ENCODE results near the gene BEGAIN.
A peak's percentile ranks its signal among the peaks of the same experiment; 100 is the strongest.

Gene BEGAIN

GRCh38 chr14:100580316-100581227 lies 6.6 kb downstream of the BEGAIN start:
- no peak for DNase-seq

DNA sequence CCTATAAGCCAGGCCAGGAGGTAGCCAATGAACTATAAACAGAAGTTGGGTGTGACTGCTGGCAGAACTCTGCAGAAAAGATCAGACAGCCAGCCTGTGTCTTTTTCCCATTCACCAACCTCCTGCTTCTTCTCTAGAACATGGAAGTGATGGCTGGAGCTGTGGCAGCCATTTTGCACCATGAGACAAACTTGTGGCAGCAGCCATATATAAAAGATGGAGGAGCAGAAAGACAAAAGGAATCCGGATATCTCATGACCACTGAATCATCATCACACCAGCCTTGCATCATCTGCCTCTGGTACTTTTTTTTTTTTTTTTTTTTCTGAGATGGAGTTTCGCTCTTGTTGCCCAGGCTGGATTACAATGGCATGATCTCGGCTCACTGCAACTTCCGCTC lies 8.7 kb downstream of the BEGAIN start:
- no peak for DNase-seq

- no peak for DNase-seq
These were observed 9.2 kb downstream of the BEGAIN start for GRCh38 chr14:100577986-100578431.

DNA sequence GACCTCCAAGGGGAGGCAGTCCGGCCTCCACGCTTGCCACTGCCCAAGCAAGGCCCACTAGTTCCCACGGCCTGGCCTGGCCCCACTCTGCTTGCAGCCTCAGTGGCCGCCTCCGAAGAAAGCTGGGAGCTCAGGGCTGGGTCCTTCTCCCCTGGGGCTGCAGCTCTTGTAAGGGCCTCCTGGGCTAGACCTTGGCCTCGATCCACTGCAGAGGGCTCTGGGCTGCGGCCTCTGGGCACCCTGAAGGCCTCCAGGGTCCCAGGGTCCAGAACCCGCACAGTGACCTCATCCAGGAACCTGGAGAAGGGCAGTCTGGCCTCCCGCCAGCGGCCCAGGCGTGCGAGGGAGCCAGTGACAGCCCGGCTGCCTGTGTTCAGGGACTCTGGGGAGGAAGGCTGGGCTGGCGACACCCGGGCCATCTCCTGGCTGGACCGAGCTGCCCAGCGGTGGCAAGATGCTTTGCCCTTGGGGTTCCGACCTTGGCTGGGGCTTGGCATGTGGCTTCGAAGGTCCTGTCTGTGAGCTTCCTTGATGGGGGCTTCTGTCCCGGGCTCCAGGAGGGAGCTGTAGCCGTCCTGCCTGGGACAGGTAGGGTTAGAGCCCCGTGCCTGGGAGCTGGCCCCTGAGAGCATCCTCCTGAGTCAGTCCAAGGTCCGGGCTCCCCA lies 9.8 kb downstream of the BEGAIN start:
- no peak for DNase-seq

DNA sequence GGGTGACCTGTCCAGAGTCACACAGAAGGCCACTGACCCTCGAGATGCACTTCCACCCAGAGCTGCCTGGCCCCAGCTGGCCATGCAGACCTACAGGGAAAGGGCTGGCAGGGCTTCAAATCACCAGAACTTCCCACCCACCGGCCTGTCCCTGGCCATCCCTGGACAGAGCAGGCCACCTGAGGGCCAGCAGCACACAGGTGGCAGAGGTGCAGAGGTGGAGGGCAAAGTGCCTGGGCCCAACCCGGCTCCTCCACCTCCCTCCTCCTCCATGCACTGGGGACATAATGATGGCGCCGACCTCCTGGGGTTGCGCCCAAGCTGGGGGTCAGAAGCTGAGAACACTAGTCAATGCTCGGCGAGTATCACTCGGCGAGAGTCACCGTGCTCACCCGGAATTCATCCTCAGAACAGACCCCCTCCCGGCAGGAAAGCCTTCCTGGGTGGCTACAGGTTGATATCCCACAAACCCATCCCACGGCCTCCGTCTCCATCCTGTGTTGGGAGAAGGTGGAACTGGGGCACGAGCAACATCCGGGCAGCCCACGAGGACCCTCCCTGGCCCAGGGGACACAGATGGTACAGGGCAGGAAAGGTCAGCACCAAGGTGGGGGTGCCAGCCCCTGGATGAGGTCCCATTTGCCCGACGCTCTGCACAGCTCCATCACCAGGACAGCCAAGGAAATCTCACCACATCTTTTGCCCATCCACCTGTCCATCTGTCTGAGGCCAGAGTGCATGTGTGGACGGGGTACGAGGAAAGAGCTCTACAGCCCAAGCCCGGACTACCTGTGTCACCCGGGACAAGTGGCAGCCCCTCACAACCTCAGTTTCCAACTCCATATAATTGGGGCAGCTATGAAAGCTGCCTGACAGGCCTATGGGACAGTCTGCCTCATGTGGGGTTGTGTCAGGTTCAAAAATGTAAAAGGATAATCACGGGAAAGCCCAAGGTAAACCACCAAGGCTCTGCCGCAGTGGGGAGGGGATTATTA lies 10.8 kb downstream of the BEGAIN start:
- no peak for DNase-seq

GRCh38 chr14:100575266-100575995 lies 11.8 kb downstream of the BEGAIN start:
- DNase-seq = no peak

DNA sequence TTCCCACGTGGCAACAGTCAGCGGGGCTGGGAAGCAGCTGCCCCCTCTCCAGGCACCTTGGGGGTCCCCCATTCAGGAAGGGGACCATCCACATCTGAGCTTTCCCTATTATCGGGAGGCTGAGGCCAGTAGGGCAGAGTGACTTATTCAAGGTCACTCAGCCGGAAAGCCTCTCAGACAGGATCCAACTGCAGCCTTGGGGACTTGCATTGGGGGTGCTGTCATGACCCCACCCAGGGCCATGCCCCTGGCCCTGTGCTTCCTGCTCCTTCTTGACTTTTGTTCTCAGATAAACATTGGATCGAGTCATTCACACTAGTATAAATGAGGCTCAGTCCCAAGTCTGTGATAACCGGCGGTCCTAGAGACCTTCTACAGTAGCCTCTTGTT lies 12.6 kb downstream of the BEGAIN start:
- no peak for DNase-seq

DNA sequence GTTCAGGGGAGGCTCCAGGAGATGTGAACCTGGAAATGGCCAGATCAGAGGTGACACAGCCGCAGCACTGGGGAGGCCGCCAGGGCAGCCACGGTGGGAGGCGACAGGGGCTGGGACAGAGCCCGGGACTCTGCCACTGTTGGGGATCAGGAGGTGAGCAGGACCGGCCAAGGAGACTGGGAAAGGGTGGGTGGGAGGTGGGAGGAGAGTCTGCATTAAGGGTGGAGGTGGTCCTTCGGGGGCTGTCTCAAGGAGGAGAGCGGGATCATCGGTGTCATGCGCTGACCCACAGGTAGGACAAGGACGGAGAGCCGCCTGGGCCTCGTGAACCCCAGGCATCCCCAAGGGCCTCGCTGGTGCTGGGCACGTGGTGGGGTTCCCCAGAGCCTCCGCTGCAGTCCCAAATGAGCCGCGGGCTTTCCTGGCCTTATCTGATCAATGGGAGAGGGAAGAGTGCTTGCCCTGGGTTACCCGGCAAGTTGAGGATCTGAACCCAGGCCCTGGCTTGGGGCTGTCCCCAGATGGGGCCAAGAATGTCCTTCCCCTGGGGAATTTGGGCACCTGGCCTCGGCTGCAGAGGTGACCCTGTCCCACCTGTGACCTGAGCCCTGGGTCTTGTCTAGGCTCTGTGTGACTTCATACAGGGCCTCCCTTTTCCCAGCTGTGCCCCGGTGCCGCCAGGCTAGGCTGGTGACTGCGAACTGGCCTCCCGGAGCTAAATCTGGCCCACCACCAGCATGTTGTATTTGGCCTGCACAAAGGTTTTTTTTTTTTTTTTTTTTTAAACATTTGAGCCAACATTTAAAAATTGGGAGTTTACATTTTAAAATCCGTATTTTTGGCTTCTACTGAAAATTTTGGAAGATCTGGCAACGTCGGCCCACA lies 13.2 kb downstream of the BEGAIN start:
- no peak for DNase-seq

GRCh38 chr14:100573002-100573756 lies 14.0 kb downstream of the BEGAIN start:
- DNase-seq = no peak

- no peak for DNase-seq
These were observed 14.7 kb downstream of the BEGAIN start for GRCh38 chr14:100572543-100572942.

DNA sequence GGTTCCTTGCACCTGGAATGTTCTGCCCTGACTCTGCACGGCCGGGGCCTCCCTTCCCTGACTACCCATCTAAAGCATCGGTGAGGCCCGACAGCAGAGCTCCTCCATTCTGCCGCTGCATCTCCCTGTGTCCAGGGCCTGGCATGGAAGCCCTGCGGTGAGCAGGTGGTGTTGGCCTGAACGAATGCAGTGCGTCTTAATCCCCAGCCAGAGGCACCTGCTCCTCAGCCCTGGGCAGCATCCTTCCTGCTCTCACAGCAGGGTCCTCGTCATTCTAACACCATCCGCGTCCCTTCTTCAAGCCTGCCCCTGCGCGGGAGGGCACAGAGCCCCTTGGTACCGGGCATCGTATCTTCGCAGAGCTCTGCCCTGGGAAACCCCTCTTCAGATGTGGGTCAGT lies 15.4 kb downstream of the BEGAIN start:
- peak; percentile 60 for DNase-seq

DNA sequence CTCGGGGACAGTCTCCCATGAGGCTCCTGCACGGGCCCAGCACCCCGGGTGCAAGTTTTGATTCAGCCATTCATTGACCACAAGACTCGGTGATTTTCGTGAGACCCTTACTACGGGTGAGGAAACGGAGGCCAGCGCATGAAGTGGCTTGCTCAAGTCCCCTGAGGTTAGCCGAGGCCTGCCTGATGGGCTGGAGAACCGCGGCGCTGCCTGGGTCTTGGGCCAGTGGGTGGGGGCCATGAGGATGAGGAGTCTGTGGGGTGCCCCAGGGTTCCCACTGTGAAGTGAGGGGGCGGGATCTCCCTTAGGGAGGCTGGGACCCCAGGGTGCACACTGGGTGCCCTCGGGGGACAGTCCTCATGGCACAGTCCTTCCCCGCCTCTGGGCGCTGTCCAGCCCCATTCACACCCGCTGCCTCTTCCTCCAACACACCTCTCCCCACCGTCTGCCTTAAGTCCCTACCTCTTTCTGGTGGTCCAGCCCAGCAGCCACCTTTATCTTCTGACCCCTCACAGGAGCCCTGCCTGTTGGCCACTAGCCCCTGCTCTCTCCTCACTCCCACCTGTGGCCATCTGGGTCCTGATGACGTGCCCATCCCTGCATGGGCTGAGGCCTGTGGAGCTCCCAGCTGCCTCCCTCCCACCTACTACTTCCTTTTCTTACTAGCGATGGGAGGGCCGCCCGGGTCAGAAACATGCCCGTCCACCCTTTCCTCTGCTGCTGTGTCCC lies 16.3 kb downstream of the BEGAIN start:
- DNase-seq = no peak

GRCh38 chr14:100569734-100570286 lies 17.4 kb downstream of the BEGAIN start:
- peak; percentile 74 for DNase-seq

GRCh38 chr14:100568998-100569733 lies 18.1 kb downstream of the BEGAIN start:
- DNase-seq = no peak

GRCh38 chr14:100568164-100568997 lies 18.8 kb downstream of the BEGAIN start:
- DNase-seq = peak; percentile 59

DNA sequence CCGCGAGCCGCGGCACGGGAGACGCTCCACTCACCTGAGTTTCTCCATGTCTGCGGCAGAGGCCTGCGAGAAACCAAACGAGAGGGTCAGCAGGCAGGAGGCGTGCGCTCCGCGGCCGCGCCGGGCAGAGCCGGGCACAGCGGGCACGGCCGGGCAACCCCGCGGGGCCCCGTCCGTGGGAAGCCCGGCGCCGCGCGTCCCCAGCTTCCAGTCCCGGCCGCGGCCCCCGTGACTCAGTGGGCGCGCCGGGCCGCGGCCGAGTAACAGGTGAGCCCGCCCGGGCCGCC lies 19.4 kb downstream of the BEGAIN start:
- DNase-seq = no peak

- DNase-seq = peak; percentile 29
These were observed 20.0 kb downstream of the BEGAIN start for GRCh38 chr14:100567009-100567876.
